Measurements from ENCODE around the gene ADCY4. TPM values are rescaled to one million over a fixed set of nuclear protein-coding genes. Genes with fewer than 3 reads are reported as not detected.
A peak's percentile ranks its signal among the peaks of the same experiment; 100 is the strongest.
"Not testable (repeated sequence)": the region's sequence is repeated elsewhere in the genome, so short reads cannot be mapped to it uniquely, and the experiment has no call there.

The ADCY4 gene
- polyA plus RNA-seq, 6 donors from 2014 or later, result 0.29 to 0.53 (median 0.32) TPM; not detected in 3

GRCh38 chr14:24327914-24328313, 7.0 kb downstream of the ADCY4 start:
- not testable (repeated sequence) for H3K4me3 Mint-ChIP-seq; H3K27ac Mint-ChIP-seq; H3K9me3 Mint-ChIP-seq; H3K36me3 Mint-ChIP-seq; ATAC-seq (ENCODE audit: low read depth in 2 of 2); DNase-seq
- Mint-ChIP-seq H3K4me1 (peaks cover 16 to 27% (median 16%) of the 10 kb centered on the region in 3 donors), H3K27me3 (peaks cover 6 to 27% (median 16%) of the 10 kb centered on the region in 3 donors)

- DNase-seq, result no peak
- H3K36me3 Mint-ChIP-seq, result no peaks in the 10 kb centered on the region
- no peak for ATAC-seq (ENCODE audit: low read depth in 2 of 2)
- peak overlapping the region in 4 of 6 donors; percentile 34 to 90 (median 54) for H3K27ac Mint-ChIP-seq
- H3K4me3 Mint-ChIP-seq, result peak overlapping the region in 2 of 8 donors; percentile 16 to 50
- peaks cover 4 to 21% (median 18%) of the 10 kb centered on the region in 3 donors for H3K27me3 Mint-ChIP-seq
- no peaks in the 10 kb centered on the region for H3K9me3 Mint-ChIP-seq
- peaks cover 11 to 23% (median 14%) of the 10 kb centered on the region in 3 donors for H3K4me1 Mint-ChIP-seq
Measured at GRCh38 chr14:24327303-24327702, 7.6 kb downstream of the ADCY4 start.

DNA sequence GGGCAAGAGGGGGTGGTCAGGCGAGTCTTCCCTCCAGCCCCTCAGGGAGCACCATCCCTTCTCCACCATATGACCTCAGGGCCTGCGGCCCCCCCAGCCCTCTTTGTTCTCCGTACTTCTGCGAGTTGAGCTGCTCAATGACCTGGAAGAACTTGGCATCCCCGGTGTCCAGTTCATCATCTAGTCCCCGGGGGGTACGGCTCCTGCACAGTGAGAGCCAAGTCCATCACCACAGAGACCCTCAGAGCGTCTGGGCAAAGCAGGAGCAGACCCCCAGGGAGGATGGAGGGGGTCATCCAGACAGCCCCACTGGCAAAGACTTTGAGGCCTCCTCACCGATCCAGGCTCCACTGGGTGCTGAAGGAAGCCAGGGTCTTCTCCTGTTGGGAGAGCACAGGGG, 8.9 kb downstream of the ADCY4 start:
- ATAC-seq (ENCODE audit: low read depth in 2 of 2) (no peak), DNase-seq (no peak)
- H3K4me1 Mint-ChIP-seq, result peaks cover 6 to 14% (median 6%) of the 10 kb centered on the region in 3 donors
- H3K27ac Mint-ChIP-seq, result no peak overlapping the region
- H3K4me3 Mint-ChIP-seq, result no peak overlapping the region
- no peaks in the 10 kb centered on the region for H3K36me3 Mint-ChIP-seq
- peaks cover 0 to 21% (median 17%) of the 10 kb centered on the region in 3 donors for H3K27me3 Mint-ChIP-seq
- H3K9me3 Mint-ChIP-seq, result no peaks in the 10 kb centered on the region

GRCh38 chr14:24325041-24325530, 9.8 kb downstream of the ADCY4 start:
- Mint-ChIP-seq H3K4me1 (peaks cover 6 to 14% (median 6%) of the 10 kb centered on the region in 3 donors), H3K27me3 (peaks cover 4 to 21% (median 21%) of the 10 kb centered on the region in 3 donors), H3K4me3 (peak overlapping the region in 1 of 8 donors; percentile 3), H3K36me3 (no peaks in the 10 kb centered on the region), H3K9me3 (no peaks in the 10 kb centered on the region), H3K27ac (peak overlapping the region in 1 of 6 donors; percentile 62)
- ATAC-seq (ENCODE audit: low read depth in 2 of 2) (no peak), DNase-seq (no peak)

- Mint-ChIP-seq H3K36me3 (peaks cover 0 to 6% of the 10 kb centered on the region in 2 donors), H3K27ac (no peak overlapping the region), H3K27me3 (peaks cover 4 to 32% (median 31%) of the 10 kb centered on the region in 3 donors), H3K4me3 (no peak overlapping the region), H3K4me1 (peaks cover 6 to 14% (median 10%) of the 10 kb centered on the region in 3 donors), H3K9me3 (no peaks in the 10 kb centered on the region)
- DNase-seq (no peak), ATAC-seq (ENCODE audit: low read depth in 2 of 2) (no peak)
Measured at GRCh38 chr14:24324024-24324423, 10.8 kb downstream of the ADCY4 start.

GRCh38 chr14:24323341-24323740, 11.5 kb downstream of the ADCY4 start:
- H3K27me3 Mint-ChIP-seq, result peaks cover 4 to 38% (median 38%) of the 10 kb centered on the region in 3 donors
- DNase-seq (no peak), ATAC-seq (ENCODE audit: low read depth in 2 of 2) (no peak)
- no peak overlapping the region for H3K27ac Mint-ChIP-seq
- no peaks in the 10 kb centered on the region for H3K9me3 Mint-ChIP-seq
- H3K36me3 Mint-ChIP-seq, result peaks cover 0 to 7% of the 10 kb centered on the region in 2 donors
- H3K4me3 Mint-ChIP-seq, result no peak overlapping the region
- H3K4me1 Mint-ChIP-seq, result peaks cover 6 to 12% (median 10%) of the 10 kb centered on the region in 3 donors

- Mint-ChIP-seq H3K9me3 (no peaks in the 10 kb centered on the region), H3K36me3 (peaks cover 0 to 7% of the 10 kb centered on the region in 2 donors), H3K27ac (no peak overlapping the region), H3K4me3 (peak overlapping the region in 1 of 8 donors; percentile 47), H3K27me3 (peaks cover 6 to 40% (median 38%) of the 10 kb centered on the region in 3 donors), H3K4me1 (peaks cover 6 to 9% (median 9%) of the 10 kb centered on the region in 3 donors)
- DNase-seq, result no peak
- no peak for ATAC-seq (ENCODE audit: low read depth in 2 of 2)
Measured at GRCh38 chr14:24322672-24323071, 12.2 kb downstream of the ADCY4 start.

DNA sequence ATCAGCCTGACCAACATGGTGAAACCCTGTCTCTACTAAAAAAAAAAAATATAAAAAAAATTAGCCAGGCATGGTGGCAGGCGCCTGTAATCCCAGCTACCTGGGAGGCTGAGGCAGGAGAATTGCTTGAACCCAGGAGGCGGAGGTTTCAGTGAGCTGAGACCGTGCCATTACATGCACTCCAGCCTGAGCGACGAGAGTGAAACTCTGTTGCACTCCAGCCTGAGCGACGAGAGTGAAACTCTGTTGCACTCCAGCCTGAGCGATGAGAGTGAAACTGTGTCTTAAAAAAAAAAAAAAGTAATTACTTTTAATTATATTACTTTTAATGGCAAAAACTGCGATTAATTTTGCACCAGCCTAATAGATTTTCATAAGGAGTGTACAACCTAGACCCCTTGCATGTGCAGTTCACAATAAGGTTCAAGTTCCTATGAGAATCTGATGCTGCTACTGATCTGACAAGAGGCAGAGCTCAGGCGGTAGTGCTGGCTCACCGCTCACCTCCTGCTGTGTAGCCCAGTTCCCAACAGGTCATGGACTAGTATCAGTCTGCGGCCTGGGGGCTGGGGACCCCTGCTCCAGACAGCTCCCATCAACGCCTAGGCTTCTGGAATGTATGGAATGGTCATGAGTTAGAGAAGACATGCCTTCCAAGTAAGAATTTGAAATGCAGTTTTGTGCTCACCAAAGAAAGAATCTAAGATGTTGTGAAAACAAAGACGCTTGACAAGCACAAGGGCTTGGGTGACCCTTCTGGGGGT, 13.5 kb downstream of the ADCY4 start:
- no peaks in the 10 kb centered on the region for H3K9me3 Mint-ChIP-seq
- H3K4me1 Mint-ChIP-seq, result peaks cover 0 to 4% (median 0%) of the 10 kb centered on the region in 3 donors
- ATAC-seq (ENCODE audit: low read depth in 2 of 2) (no peak), DNase-seq (no peak)
- no peak overlapping the region for H3K4me3 Mint-ChIP-seq
- peaks cover 9 to 40% (median 34%) of the 10 kb centered on the region in 3 donors for H3K27me3 Mint-ChIP-seq
- H3K36me3 Mint-ChIP-seq, result peaks cover 4 to 7% of the 10 kb centered on the region in 2 donors
- no peak overlapping the region for H3K27ac Mint-ChIP-seq

DNA sequence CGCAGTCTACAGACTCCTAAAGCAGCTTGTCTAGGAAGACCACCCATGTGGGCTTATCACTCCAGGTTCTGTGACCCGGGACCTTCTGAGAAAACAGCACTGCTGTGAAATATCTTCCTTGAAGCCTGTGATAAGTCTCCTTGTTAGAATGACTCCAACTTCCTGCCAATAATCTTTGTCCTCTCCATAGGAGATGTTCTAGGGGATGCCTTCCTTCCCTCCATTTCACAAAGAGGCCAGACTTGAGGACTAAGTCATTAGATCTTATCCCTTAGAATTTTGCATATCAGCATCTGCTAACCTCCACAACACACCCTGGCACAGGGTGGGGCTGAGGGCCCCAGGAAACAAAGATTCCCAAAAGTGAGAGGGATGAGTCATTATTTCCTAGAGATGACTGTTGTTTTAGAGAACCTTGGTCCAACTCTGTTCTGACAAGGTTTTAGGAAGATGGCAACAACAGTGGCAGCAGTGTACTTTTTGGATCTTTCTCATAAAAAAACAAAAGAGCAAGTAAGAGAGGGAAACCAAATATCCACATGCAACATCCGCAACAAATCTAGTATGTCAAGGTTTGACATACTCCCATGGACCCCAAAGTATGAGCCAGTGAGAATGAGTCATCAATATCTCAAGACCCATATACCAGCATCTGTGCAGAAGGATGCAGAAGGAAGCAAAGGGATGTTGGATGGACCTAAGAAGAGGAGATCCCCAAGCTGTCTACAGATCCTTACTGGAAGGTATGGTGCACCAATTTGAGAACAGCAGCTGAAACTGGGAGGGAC, 17.5 kb downstream of the ADCY4 start:
- H3K27ac Mint-ChIP-seq, result no peak overlapping the region
- peaks cover 23 to 25% (median 24%) of the 10 kb centered on the region in 3 donors for H3K4me1 Mint-ChIP-seq
- peaks cover 4 to 7% of the 10 kb centered on the region in 2 donors for H3K36me3 Mint-ChIP-seq
- no peak for DNase-seq
- peaks cover 9 to 28% (median 26%) of the 10 kb centered on the region in 3 donors for H3K27me3 Mint-ChIP-seq
- no peak overlapping the region for H3K4me3 Mint-ChIP-seq
- H3K9me3 Mint-ChIP-seq, result no peaks in the 10 kb centered on the region
- ATAC-seq (ENCODE audit: low read depth in 2 of 2), result no peak

GRCh38 chr14:24316597-24316950, 18.3 kb downstream of the ADCY4 start:
- H3K36me3 Mint-ChIP-seq, result peaks cover 4 to 7% of the 10 kb centered on the region in 2 donors
- no peak for DNase-seq
- peaks cover 31 to 32% (median 31%) of the 10 kb centered on the region in 3 donors for H3K4me1 Mint-ChIP-seq
- no peak for ATAC-seq (ENCODE audit: low read depth in 2 of 2)
- H3K4me3 Mint-ChIP-seq, result no peak overlapping the region
- H3K27me3 Mint-ChIP-seq, result peaks cover 9 to 24% (median 23%) of the 10 kb centered on the region in 3 donors
- no peak overlapping the region for H3K27ac Mint-ChIP-seq
- no peaks in the 10 kb centered on the region for H3K9me3 Mint-ChIP-seq

DNA sequence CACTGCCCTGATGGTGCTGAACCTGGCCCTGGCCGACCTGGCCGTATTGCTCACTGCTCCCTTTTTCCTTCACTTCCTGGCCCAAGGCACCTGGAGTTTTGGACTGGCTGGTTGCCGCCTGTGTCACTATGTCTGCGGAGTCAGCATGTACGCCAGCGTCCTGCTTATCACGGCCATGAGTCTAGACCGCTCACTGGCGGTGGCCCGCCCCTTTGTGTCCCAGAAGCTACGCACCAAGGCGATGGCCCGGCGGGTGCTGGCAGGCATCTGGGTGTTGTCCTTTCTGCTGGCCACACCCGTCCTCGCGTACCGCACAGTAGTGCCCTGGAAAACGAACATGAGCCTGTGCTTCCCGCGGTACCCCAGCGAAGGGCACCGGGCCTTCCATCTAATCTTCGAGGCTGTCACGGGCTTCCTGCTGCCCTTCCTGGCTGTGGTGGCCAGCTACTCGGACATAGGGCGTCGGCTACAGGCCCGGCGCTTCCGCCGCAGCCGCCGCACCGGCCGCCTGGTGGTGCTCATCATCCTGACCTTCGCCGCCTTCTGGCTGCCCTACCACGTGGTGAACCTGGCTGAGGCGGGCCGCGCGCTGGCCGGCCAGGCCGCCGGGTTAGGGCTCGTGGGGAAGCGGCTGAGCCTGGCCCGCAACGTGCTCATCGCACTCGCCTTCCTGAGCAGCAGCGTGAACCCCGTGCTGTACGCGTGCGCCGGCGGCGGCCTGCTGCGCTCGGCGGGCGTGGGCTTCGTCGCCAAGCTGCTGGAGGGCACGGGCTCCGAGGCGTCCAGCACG, 18.9 kb downstream of the ADCY4 start:
- peaks cover 31 to 35% (median 35%) of the 10 kb centered on the region in 3 donors for H3K4me1 Mint-ChIP-seq
- no peak overlapping the region for H3K27ac Mint-ChIP-seq

GRCh38 chr14:24315243-24315806, 19.5 kb downstream of the ADCY4 start:
- DNase-seq (no peak), ATAC-seq (ENCODE audit: low read depth in 2 of 2) (no peak)
- no peak overlapping the region for H3K4me3 Mint-ChIP-seq
- peaks cover 8 to 21% (median 20%) of the 10 kb centered on the region in 3 donors for H3K27me3 Mint-ChIP-seq
- H3K36me3 Mint-ChIP-seq, result peaks cover 4 to 7% of the 10 kb centered on the region in 2 donors
- no peaks in the 10 kb centered on the region for H3K9me3 Mint-ChIP-seq
- no peak overlapping the region for H3K27ac Mint-ChIP-seq
- peaks cover 33 to 38% (median 38%) of the 10 kb centered on the region in 3 donors for H3K4me1 Mint-ChIP-seq

More for the DNA sequence above, 18.9 kb downstream of the ADCY4 start:
- Mint-ChIP-seq H3K36me3 (peaks cover 4 to 7% of the 10 kb centered on the region in 2 donors), H3K4me3 (no peak overlapping the region), H3K9me3 (no peaks in the 10 kb centered on the region), H3K27me3 (peaks cover 9 to 23% (median 22%) of the 10 kb centered on the region in 3 donors)
- DNase-seq (no peak), ATAC-seq (ENCODE audit: low read depth in 2 of 2) (no peak)
